Measurements from ENCODE around the gene DDIT3. TPM values are rescaled to one million over a fixed set of nuclear protein-coding genes. Genes with fewer than 3 reads are reported as not detected.

The DDIT3 gene
- total and polyA plus RNA-seq, 2 experiments from 2014 or later = 14.7 to 36.6 TPM

- Histone ChIP-seq H3K4me2 (ENCODE audit: unreplicated experiment) (no peak overlapping the region), H3K9ac (no peak overlapping the region), H3K9me3 (ENCODE audit: low read depth) (no peaks in the 10 kb centered on the region), H3K4me1 (ENCODE audit: insufficient read depth) (0 out of 2 replicates have a peak, but pooled peaks cover 7% of the 10 kb centered on the region), H2AFZ (no peak overlapping the region), H3K36me3 (ENCODE audit: low read depth) (no peaks in the 10 kb centered on the region), H3K9me2 (ENCODE audit: insufficient read depth) (no peaks in the 10 kb centered on the region), H3K79me2 (ENCODE audit: insufficient read depth) (no peaks in the 10 kb centered on the region), H3K27ac (no peak overlapping the region), H3F3A (ENCODE audit: insufficient read depth) (peaks cover 8% of the 10 kb centered on the region), H4K20me1 (ENCODE audit: insufficient read depth) (no peaks in the 10 kb centered on the region), H3K27me3 (replicated peaks; ENCODE audit: insufficient read depth) (peaks cover 39% of the 10 kb centered on the region), H3K4me3 (no peak overlapping the region)
- 84 to 85% methylated on average over 10 of the region's 10 CpGs for WGBS, 2 experiments (ENCODE audit: low coverage in 1 of 2, low lambda C conversion rate in 2 of 2, missing lambda C conversion rate in 2 of 2)
- TF ChIP-seq EZH2phosphoT487 (IDR thresholded peaks at IDR 0.05; ENCODE audit: insufficient read depth, low read depth) (no peak), EZH2 (IDR thresholded peaks at IDR 0.05; ENCODE audit: insufficient read depth, poor library complexity, severe bottlenecking) (no peak)
- in situ Hi-C loops (cut with MboI) = no loop called here
- no peak for DNase-seq
Observed at GRCh38 chr12:57479043-57479375, 41.3 kb downstream of the DDIT3 start.

DNA sequence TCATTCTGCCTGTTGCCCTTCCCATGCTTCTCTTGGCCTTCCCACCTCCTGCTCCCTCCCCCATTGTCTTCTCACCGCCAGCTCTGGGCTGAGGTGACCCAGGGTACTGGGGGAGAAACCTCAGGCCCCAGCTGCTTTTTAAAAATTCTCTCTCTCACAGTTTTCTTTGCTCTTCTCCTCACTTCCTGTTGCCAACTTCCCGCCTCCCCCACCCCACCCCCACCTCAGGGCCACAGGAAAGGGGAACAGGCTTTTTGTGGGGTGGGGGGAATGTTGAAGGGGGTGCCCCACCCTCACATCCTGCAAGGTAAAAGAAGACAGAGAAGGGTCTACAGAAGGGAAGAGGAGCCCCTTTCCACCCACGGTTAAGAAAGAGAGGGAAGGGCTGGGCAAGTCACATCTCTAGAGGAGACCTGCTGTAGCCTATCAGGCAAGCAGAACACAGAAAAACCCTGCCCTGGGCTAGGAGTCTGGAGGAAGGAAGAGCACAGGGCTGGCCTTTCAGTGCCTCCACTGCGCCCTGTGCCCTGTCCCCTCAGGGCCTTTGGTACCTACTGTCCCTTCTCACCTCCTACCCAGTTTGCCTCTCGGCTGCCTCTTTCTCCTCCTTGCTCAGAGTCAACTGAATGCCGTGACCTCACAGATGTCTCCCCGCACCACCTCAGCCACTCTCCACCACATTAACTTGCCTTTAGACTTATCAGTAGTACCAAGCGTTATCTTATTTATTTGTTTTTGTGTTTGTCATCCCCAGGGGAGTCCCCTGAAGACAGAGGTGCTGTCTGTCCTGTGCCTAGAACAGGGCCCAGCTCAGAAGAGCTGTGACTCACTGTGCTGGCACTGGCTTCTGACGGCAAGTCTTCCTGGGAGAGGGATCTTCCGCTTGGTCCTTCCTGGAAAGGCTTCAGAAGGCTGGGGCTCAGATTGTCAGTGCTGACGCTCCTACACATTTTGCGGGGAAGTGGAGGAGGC lies 42.3 kb downstream of the DDIT3 start:
- H3F3A ChIP-seq (ENCODE audit: insufficient read depth) = peaks cover under 1% of the 10 kb centered on the region; the same call in 1 of the 2 replicates
- no peak overlapping the region for H3K4me2 ChIP-seq (ENCODE audit: unreplicated experiment)
- TF ChIP-seq EZH2 (IDR thresholded peaks at IDR 0.05; ENCODE audit: insufficient read depth, poor library complexity, severe bottlenecking) = no peak
- no peak for TF ChIP-seq EZH2phosphoT487 (IDR thresholded peaks at IDR 0.05; ENCODE audit: insufficient read depth, low read depth)
- no peak overlapping the region for H3K4me3 ChIP-seq
- H3K4me1 ChIP-seq (ENCODE audit: insufficient read depth) = no peaks in the 10 kb centered on the region
- no peak overlapping the region for H3K9ac ChIP-seq
- in situ Hi-C loops (cut with MboI) = no loop called here
- peaks cover 49% of the 10 kb centered on the region for H3K27me3 ChIP-seq (replicated peaks; ENCODE audit: insufficient read depth)
- no peak overlapping the region for H3K27ac ChIP-seq
- H3K79me2 ChIP-seq (ENCODE audit: insufficient read depth) = no peaks in the 10 kb centered on the region
- WGBS, 2 experiments (ENCODE audit: low coverage in 1 of 2, low lambda C conversion rate in 2 of 2, missing lambda C conversion rate in 2 of 2) = 70 to 71% methylated on average over 10 to 12 of the region's 12 CpGs
- H3K9me3 ChIP-seq (ENCODE audit: low read depth) = no peaks in the 10 kb centered on the region
- H3K9me2 ChIP-seq (ENCODE audit: insufficient read depth) = no peaks in the 10 kb centered on the region
- no peak overlapping the region for H2AFZ ChIP-seq
- no peak for DNase-seq
- H3K36me3 ChIP-seq (ENCODE audit: low read depth) = no peaks in the 10 kb centered on the region
- no peaks in the 10 kb centered on the region for H4K20me1 ChIP-seq (ENCODE audit: insufficient read depth)

GRCh38 chr12:57476993-57477709 lies 43.2 kb downstream of the DDIT3 start:
- no peaks in the 10 kb centered on the region for H3F3A ChIP-seq (ENCODE audit: insufficient read depth)
- H3K36me3 ChIP-seq (ENCODE audit: low read depth) = no peaks in the 10 kb centered on the region
- no peaks in the 10 kb centered on the region for H3K9me2 ChIP-seq (ENCODE audit: insufficient read depth)
- H3K27ac ChIP-seq = no peak overlapping the region
- no peaks in the 10 kb centered on the region for H3K9me3 ChIP-seq (ENCODE audit: low read depth)
- no peak overlapping the region for H3K4me3 ChIP-seq
- H4K20me1 ChIP-seq (ENCODE audit: insufficient read depth) = no peaks in the 10 kb centered on the region
- no peak for DNase-seq
- H3K4me2 ChIP-seq (ENCODE audit: unreplicated experiment) = no peak overlapping the region
- no peaks in the 10 kb centered on the region for H3K4me1 ChIP-seq (ENCODE audit: insufficient read depth)
- peaks cover 57% of the 10 kb centered on the region for H3K27me3 ChIP-seq (replicated peaks; ENCODE audit: insufficient read depth)
- in situ Hi-C loops (cut with MboI) = no loop called here
- 89 to 92% methylated on average over 12 to 15 of the region's 15 CpGs for WGBS, 2 experiments (ENCODE audit: low coverage in 1 of 2, low lambda C conversion rate in 2 of 2, missing lambda C conversion rate in 2 of 2)
- no peak overlapping the region for H2AFZ ChIP-seq
- TF ChIP-seq EZH2phosphoT487 (IDR thresholded peaks at IDR 0.05; ENCODE audit: insufficient read depth, low read depth) (no peak), EZH2 (IDR thresholded peaks at IDR 0.05; ENCODE audit: insufficient read depth, poor library complexity, severe bottlenecking) (no peak)
- no peaks in the 10 kb centered on the region for H3K79me2 ChIP-seq (ENCODE audit: insufficient read depth)
- H3K9ac ChIP-seq = no peak overlapping the region

DNA sequence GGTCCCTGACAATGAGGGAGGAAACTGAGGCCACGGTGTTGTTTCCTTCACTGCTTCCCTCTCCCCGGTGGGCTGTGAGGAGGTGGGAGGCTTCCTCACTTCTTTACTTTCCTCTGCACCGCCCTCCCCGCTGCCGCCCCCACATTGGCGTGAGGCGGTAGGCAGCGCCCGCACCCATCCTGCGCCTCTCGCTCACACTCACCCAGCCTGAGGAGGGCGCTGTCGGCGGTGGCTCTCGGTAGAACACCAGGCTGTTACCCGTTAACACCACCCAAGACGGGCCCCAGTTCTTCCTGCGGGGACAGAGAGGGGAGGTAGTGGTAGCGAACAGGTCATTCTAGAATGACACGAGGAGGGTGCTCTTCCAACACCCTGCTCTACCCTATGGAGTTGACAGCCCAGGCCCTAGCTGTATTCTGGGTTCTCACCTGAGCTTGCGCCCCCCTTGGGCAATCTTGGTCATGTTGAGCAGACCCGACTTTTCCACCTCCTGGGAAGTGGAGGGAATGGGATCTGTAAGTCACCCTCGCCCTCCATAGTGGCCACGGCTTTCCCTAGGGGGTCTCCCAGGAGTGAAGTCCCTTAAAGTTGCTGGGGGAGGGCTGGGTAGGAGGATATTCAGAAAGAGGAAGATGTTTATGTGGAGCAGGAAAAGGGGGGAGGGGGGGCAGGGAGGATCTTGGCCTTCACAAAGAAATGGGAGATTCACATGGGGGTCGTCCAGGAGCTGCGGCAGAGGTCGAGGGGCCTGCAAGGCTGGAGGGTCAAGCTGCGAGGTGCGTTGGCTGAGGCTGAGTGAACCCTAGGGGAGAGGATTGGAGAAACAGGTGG lies 43.9 kb downstream of the DDIT3 start:
- Histone ChIP-seq H3F3A (ENCODE audit: insufficient read depth) (no peaks in the 10 kb centered on the region), H3K9ac (no peak overlapping the region), H3K9me3 (ENCODE audit: low read depth) (no peaks in the 10 kb centered on the region), H3K4me3 (peak overlapping the region; percentile 45), H4K20me1 (ENCODE audit: insufficient read depth) (no peaks in the 10 kb centered on the region), H3K79me2 (ENCODE audit: insufficient read depth) (no peaks in the 10 kb centered on the region), H3K9me2 (ENCODE audit: insufficient read depth) (no peaks in the 10 kb centered on the region), H3K36me3 (ENCODE audit: low read depth) (no peaks in the 10 kb centered on the region), H3K4me2 (ENCODE audit: unreplicated experiment) (peak overlapping the region; percentile 39), H2AFZ (no peak overlapping the region), H3K4me1 (ENCODE audit: insufficient read depth) (no peaks in the 10 kb centered on the region), H3K27me3 (replicated peaks; ENCODE audit: insufficient read depth) (peaks cover 57% of the 10 kb centered on the region), H3K27ac (no peak overlapping the region)
- DNase-seq = no peak
- WGBS, 2 experiments (ENCODE audit: low coverage in 1 of 2, low lambda C conversion rate in 2 of 2, missing lambda C conversion rate in 2 of 2) = 25 to 28% methylated on average over 19 to 29 of the region's 29 CpGs
- TF ChIP-seq EZH2 (IDR thresholded peaks at IDR 0.05; ENCODE audit: insufficient read depth, poor library complexity, severe bottlenecking) = no peak
- no peak for TF ChIP-seq EZH2phosphoT487 (IDR thresholded peaks at IDR 0.05; ENCODE audit: insufficient read depth, low read depth)
- in situ Hi-C loops (cut with MboI) = no loop called here

Measured in GM23248 (cell line).